ENCODE data around the gene LGSN. TPM values are rescaled to one million over a fixed set of nuclear protein-coding genes. Genes with fewer than 3 reads are reported as not detected.

Gene LGSN
- total and polyA plus RNA-seq, 2 of the 8 experiments (the other 6 are each of a cell fraction or from before 2014, with no cell fraction given): 0.08 TPM; not detected in 1

DNA sequence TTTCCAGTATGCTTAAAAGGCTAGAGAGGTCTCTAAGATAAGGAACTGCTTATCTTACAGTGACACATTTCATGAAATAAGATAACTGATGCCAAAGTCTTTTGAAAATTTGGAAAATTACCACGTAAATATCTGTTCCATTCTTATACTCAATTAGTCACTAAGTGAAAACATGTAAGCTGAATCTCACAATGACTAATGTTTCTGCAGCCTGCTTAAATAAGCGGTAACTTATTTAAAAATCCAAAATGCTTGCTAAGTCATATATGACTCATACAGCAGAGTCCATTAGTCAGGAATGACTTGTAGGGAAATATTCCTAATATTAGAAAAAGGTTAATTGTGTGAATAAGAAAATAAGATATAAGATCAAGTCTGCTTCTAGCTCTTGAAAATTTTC lies 27.8 kb upstream of the LGSN start:
- H3K4me3 ChIP-seq (ENCODE audit: extremely low read depth in 1 of 4, insufficient read depth in 2 of 4, low read depth in 3 of 4, low read length in 4 of 4): no peak overlapping the region
- H2BK15ac ChIP-seq (ENCODE audit: low read length): no peak overlapping the region
- H2BK120ac ChIP-seq (replicated peaks; ENCODE audit: low read depth, low read length): no peak overlapping the region
- WGBS, 2 experiments (ENCODE audit: extremely low coverage in 1 of 2, insufficient coverage in 1 of 2, insufficient read length in 1 of 2, insufficient replicate concordance in 2 of 2, low coverage in 1 of 2, low lambda C conversion rate in 2 of 2, missing lambda C conversion rate in 1 of 2): 93% methylated on average over 2 of the region's 2 CpGs; no CpG with 5 or more reads in 1 of the 2 experiments
- POLR2A ChIA-PET (ENCODE audit: partially characterized antibody): interaction anchor here (1.2 kb wide), 1 partner anchor 226 kb away, joined by 4 read pairs; no protein-coding TSS in a partner anchor
- no peaks in the 10 kb centered on the region for H4K20me1 ChIP-seq (replicated peaks in 1 of 2; ENCODE audit: control insufficient read depth in 1 of 2, insufficient read depth in 2 of 2, low read length in 2 of 2)
- H3K23me2 ChIP-seq (ENCODE audit: low read depth, low read length): no peaks in the 10 kb centered on the region; the same call in 1 of the 2 replicates
- no peak overlapping the region for H4K91ac ChIP-seq (replicated peaks; ENCODE audit: insufficient read length, low read length)
- H4K8ac ChIP-seq (ENCODE audit: extremely low read depth, insufficient read depth, low read length): no peak overlapping the region
- H3K9me3 ChIP-seq (ENCODE audit: insufficient read depth in 2 of 2, low read depth in 1 of 2, low read length in 1 of 2): no peaks in the 10 kb centered on the region
- TF ChIP-seq PHF8 (conservative IDR thresholded peaks at IDR 0.05; ENCODE audit: low read depth, low read length) (no peak), CREB1 (IDR thresholded peaks at IDR 0.05) (no peak), ZNF274 (IDR thresholded peaks at IDR 0.05; ENCODE audit: borderline replicate concordance, extremely low read depth, low read length) (no peak), TCF12 (IDR thresholded peaks at IDR 0.05; ENCODE audit: low read depth, low read length) (no peak), RFX5 (IDR thresholded peaks at IDR 0.05; ENCODE audit: borderline replicate concordance, low read depth, low read length) (no peak), SAP30 (IDR thresholded peaks at IDR 0.05; ENCODE audit: insufficient read depth, insufficient replicate concordance, low read length) (no peak), POU5F1 (IDR thresholded peaks at IDR 0.05; ENCODE audit: low read depth, low read length) (no peak), SIRT6 (IDR thresholded peaks at IDR 0.05; ENCODE audit: low read length) (no peak), RXRA (IDR thresholded peaks at IDR 0.05; ENCODE audit: insufficient read depth, low read depth, low read length) (no peak), CBX5 (IDR thresholded peaks at IDR 0.05; ENCODE audit: low read depth, low read length) (no peak)
- TF ChIP-seq, protein P1, sequence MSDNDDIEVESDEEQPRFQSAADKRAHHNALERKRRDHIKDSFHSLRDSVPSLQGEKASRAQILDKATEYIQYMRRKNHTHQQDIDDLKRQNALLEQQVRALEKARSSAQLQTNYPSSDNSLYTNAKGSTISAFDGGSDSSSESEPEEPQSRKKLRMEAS (IDR thresholded peaks at IDR 0.05): no peak
- TF ChIP-seq, protein P2, sequence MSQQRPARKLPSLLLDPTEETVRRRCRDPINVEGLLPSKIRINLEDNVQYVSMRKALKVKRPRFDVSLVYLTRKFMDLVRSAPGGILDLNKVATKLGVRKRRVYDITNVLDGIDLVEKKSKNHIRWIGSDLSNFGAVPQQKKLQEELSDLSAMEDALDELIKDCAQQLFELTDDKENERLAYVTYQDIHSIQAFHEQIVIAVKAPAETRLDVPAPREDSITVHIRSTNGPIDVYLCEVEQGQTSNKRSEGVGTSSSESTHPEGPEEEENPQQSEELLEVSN (IDR thresholded peaks at IDR 0.05): no peak
- H3K9ac ChIP-seq (replicated peaks in 1 of 4; ENCODE audit: extremely low read depth in 1 of 4, low read depth in 3 of 4, low read length in 3 of 4): no peak overlapping the region
- H2BK12ac ChIP-seq (ENCODE audit: low read depth, low read length): no peak overlapping the region
- H4K5ac ChIP-seq (ENCODE audit: insufficient read length, low read depth, low read length): no peak overlapping the region
- no peak overlapping the region for H3K56ac ChIP-seq (replicated peaks; ENCODE audit: insufficient read length, low read depth, low read length)
- H3K79me2 ChIP-seq (ENCODE audit: control insufficient read depth in 1 of 2, insufficient read depth in 2 of 2, low read length in 2 of 2): no peaks in the 10 kb centered on the region
- no peak overlapping the region for H3K14ac ChIP-seq (ENCODE audit: insufficient read length)
- H3K27me3 ChIP-seq (replicated peaks in 1 of 4; ENCODE audit: control insufficient read depth in 3 of 4, extremely low read depth in 1 of 4, insufficient read depth in 3 of 4, low read length in 3 of 4): no peaks in the 10 kb centered on the region
- no peak overlapping the region for H2AFZ ChIP-seq (ENCODE audit: low read length)
- no peak for DNase-seq (ENCODE audit: low read depth in 1 of 2, low spot score in 2 of 2)
- no peak overlapping the region for H2AK5ac ChIP-seq (ENCODE audit: low read depth, low read length)
- H3K4ac ChIP-seq (replicated peaks; ENCODE audit: insufficient read length, low read depth, low read length): no peak overlapping the region
- H3K79me1 ChIP-seq (ENCODE audit: low read depth, low read length): no peaks in the 10 kb centered on the region
- no peaks in the 10 kb centered on the region for H3K4me1 ChIP-seq (replicated peaks in 1 of 4; ENCODE audit: control insufficient read depth in 3 of 4, insufficient read depth in 4 of 4, low read length in 3 of 4)
- no peak overlapping the region for H2BK5ac ChIP-seq (ENCODE audit: low read depth, low read length)
- H2BK20ac ChIP-seq (ENCODE audit: low read length): no peak overlapping the region
- H3K23ac ChIP-seq (ENCODE audit: insufficient read length): no peak overlapping the region
- CTCF ChIA-PET (ENCODE audit: partially characterized antibody): interaction anchor here (0.8 kb wide), 1 partner anchor 473 kb away, joined by 3 read pairs; no protein-coding TSS in a partner anchor
- no peak overlapping the region for H3K27ac ChIP-seq (ENCODE audit: low read depth, low read length)
- FAIRE-seq: no peak
- H3K18ac ChIP-seq (ENCODE audit: extremely low read depth, low read length): no peak overlapping the region
- no peak overlapping the region for H3K4me2 ChIP-seq (ENCODE audit: insufficient read depth in 1 of 2, low read depth in 2 of 2, low read length in 2 of 2)
- no peaks in the 10 kb centered on the region for H3K36me3 ChIP-seq (ENCODE audit: control insufficient read depth in 2 of 4, insufficient read depth in 4 of 4, low read length in 3 of 4)

Data from H1 (cell line).